ENCODE measurements around the gene ARHGEF18. TPM values are rescaled to one million over a fixed set of nuclear protein-coding genes. Genes with fewer than 3 reads are reported as not detected.

The ARHGEF18 gene
- total RNA-seq (2014; rRNA removed; shearing (Covaris generic)) (23.3 and 33.8 TPM in 2 replicates), polyA plus RNA-seq (2016; fragmentation: Nextera tagmentation; extraction: Ambion mirVana) (9.5 and 10.6 TPM in 2 replicates)

DNA sequence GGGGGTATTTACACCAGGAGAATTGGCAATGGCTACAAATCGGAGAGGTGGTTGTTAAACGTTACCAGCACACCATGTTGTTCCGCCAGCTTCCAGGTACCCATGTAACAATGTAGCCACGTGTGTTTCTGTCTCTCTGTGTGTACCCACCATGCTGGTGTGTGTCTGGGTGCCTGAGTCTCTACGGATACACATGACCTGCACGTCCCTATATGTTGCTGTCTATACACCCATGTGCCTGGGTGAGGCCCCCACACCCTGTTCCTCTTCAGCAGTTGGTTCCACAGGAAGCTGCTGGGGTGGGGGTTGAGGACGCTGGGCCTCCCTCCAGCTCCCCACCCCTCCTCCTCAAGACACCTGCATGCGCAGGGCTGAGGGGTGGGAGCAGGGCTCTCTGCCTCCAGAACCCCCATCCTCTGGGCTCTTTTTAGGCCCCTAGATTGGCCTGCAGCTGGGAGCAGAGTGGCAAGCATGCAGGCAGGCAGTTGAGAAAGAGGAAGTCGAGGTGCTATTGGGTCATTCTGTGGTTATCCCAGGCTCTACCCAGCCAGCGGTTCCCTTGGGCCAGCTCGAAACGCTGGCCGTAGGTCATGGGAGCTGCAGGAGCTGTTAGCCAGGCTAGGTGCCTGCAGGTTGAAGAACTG lies at the start of gene ARHGEF18:
Gene ARHGEF18, plus strand, starts transcription at position 351 of the 644 bp plus-strand sequence. CDS start 13,954 bp downstream, outside the sequence.
- in situ Hi-C loops (cut with MboI) = loop anchor here (25.0 kb wide), 1 partner anchor 236 kb away; no protein-coding TSS in a partner anchor
- no peaks in the 10 kb centered on the region for H3K27me3 ChIP-seq (replicated peaks; ENCODE audit: insufficient read depth)
- no peaks in the 10 kb centered on the region for H4K20me1 ChIP-seq (ENCODE audit: insufficient read depth)
- WGBS, 2 experiments (ENCODE audit: low coverage in 1 of 2, low lambda C conversion rate in 2 of 2, missing lambda C conversion rate in 2 of 2) = 54 to 61% methylated on average over 13 of the region's 13 CpGs
- no peak within 1 kb of the TSS for H3K4me2 ChIP-seq (ENCODE audit: unreplicated experiment)
- no peak within 1 kb of the TSS for H3K4me3 ChIP-seq
- no peaks in the 10 kb centered on the region for H3K9me2 ChIP-seq (ENCODE audit: insufficient read depth)
- H3K4me1 ChIP-seq (ENCODE audit: insufficient read depth) = no peaks in the 10 kb centered on the region
- H3K79me2 ChIP-seq (ENCODE audit: insufficient read depth) = no peaks in the 10 kb centered on the region
- DNase-seq = no peak
- no peak within 1 kb of the TSS for H2AFZ ChIP-seq
- no peaks in the 10 kb centered on the region for H3K36me3 ChIP-seq (ENCODE audit: low read depth)
- H3F3A ChIP-seq (ENCODE audit: insufficient read depth) = no peaks in the 10 kb centered on the region
- no peak within 1 kb of the TSS for H3K9ac ChIP-seq
- TF ChIP-seq EZH2phosphoT487 (IDR thresholded peaks at IDR 0.05; ENCODE audit: insufficient read depth, low read depth) (no peak), EZH2 (IDR thresholded peaks at IDR 0.05; ENCODE audit: insufficient read depth, poor library complexity, severe bottlenecking) (no peak)
- H3K9me3 ChIP-seq (ENCODE audit: low read depth) = no peaks in the 10 kb centered on the region
- H3K27ac ChIP-seq = no peak within 1 kb of the TSS

- Histone ChIP-seq H3K9me3 (ENCODE audit: low read depth) (no peaks in the 10 kb centered on the region), H3K27ac (no peak overlapping the region), H3K9me2 (ENCODE audit: insufficient read depth) (no peaks in the 10 kb centered on the region), H3K27me3 (replicated peaks; ENCODE audit: insufficient read depth) (peaks cover 8% of the 10 kb centered on the region), H3K9ac (no peak overlapping the region), H3K4me3 (no peak overlapping the region), H3F3A (ENCODE audit: insufficient read depth) (no peaks in the 10 kb centered on the region), H4K20me1 (ENCODE audit: insufficient read depth) (no peaks in the 10 kb centered on the region), H3K79me2 (ENCODE audit: insufficient read depth) (no peaks in the 10 kb centered on the region), H3K36me3 (ENCODE audit: low read depth) (no peaks in the 10 kb centered on the region), H3K4me1 (ENCODE audit: insufficient read depth) (no peaks in the 10 kb centered on the region), H2AFZ (no peak overlapping the region), H3K4me2 (ENCODE audit: unreplicated experiment) (no peak overlapping the region)
- TF ChIP-seq EZH2 (IDR thresholded peaks at IDR 0.05; ENCODE audit: insufficient read depth, poor library complexity, severe bottlenecking) = no peak
- no peak for TF ChIP-seq EZH2phosphoT487 (IDR thresholded peaks at IDR 0.05; ENCODE audit: insufficient read depth, low read depth)
- 74 to 81% methylated on average over 5 of the region's 5 CpGs for WGBS, 2 experiments (ENCODE audit: low coverage in 1 of 2, low lambda C conversion rate in 2 of 2, missing lambda C conversion rate in 2 of 2)
- no peak for DNase-seq
- in situ Hi-C loops (cut with MboI) = no loop called here
These were observed 47.2 kb upstream of the ARHGEF18 start for GRCh38 chr19:7301525-7301924.

- in situ Hi-C loops (cut with MboI) = no loop called here
- H3K9ac ChIP-seq = no peak overlapping the region
- no peak overlapping the region for H3K4me2 ChIP-seq (ENCODE audit: unreplicated experiment)
- no peak for DNase-seq
- H3K9me2 ChIP-seq (ENCODE audit: insufficient read depth) = no peaks in the 10 kb centered on the region
- peaks cover 8% of the 10 kb centered on the region for H3K27me3 ChIP-seq (replicated peaks; ENCODE audit: insufficient read depth)
- no peaks in the 10 kb centered on the region for H3K36me3 ChIP-seq (ENCODE audit: low read depth)
- TF ChIP-seq EZH2 (IDR thresholded peaks at IDR 0.05; ENCODE audit: insufficient read depth, poor library complexity, severe bottlenecking) (no peak), EZH2phosphoT487 (IDR thresholded peaks at IDR 0.05; ENCODE audit: insufficient read depth, low read depth) (no peak)
- H3K9me3 ChIP-seq (ENCODE audit: low read depth) = no peaks in the 10 kb centered on the region
- H3K4me1 ChIP-seq (ENCODE audit: insufficient read depth) = no peaks in the 10 kb centered on the region
- no peaks in the 10 kb centered on the region for H3K79me2 ChIP-seq (ENCODE audit: insufficient read depth)
- H3K27ac ChIP-seq = no peak overlapping the region
- no peaks in the 10 kb centered on the region for H3F3A ChIP-seq (ENCODE audit: insufficient read depth)
- H4K20me1 ChIP-seq (ENCODE audit: insufficient read depth) = no peaks in the 10 kb centered on the region
- H3K4me3 ChIP-seq = no peak overlapping the region
- H2AFZ ChIP-seq = no peak overlapping the region
- 86 to 88% methylated on average over 4 of the region's 4 CpGs for WGBS, 2 experiments (ENCODE audit: low coverage in 1 of 2, low lambda C conversion rate in 2 of 2, missing lambda C conversion rate in 2 of 2)
These were observed 45.3 kb upstream of the ARHGEF18 start for GRCh38 chr19:7303470-7303869.

DNA sequence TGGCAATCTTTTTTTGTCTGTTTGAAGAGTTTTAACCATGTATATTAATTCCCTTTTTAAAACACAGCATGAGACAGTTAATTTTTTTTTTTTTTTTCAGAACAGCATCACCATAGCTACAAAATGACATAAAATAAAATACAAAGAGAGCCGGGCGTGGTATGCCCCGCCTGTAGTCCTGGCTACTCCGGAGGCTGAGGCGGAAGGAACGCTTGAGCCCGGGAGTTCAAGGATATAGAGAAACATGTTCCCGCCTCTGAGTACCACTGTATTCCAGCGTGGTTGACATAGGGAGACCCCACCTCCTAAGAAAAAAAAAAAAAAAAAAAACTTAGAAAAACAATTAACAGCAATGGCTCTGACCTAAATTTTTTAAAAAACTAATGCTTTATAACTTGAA lies 44.5 kb upstream of the ARHGEF18 start:
- Histone ChIP-seq H3K27me3 (replicated peaks; ENCODE audit: insufficient read depth) (peaks cover 8% of the 10 kb centered on the region), H3K4me1 (ENCODE audit: insufficient read depth) (no peaks in the 10 kb centered on the region), H3F3A (ENCODE audit: insufficient read depth) (no peaks in the 10 kb centered on the region), H3K9ac (no peak overlapping the region), H3K79me2 (ENCODE audit: insufficient read depth) (no peaks in the 10 kb centered on the region), H4K20me1 (ENCODE audit: insufficient read depth) (no peaks in the 10 kb centered on the region), H3K9me3 (ENCODE audit: low read depth) (no peaks in the 10 kb centered on the region), H3K9me2 (ENCODE audit: insufficient read depth) (no peaks in the 10 kb centered on the region), H3K4me3 (no peak overlapping the region), H3K4me2 (ENCODE audit: unreplicated experiment) (no peak overlapping the region), H3K36me3 (ENCODE audit: low read depth) (no peaks in the 10 kb centered on the region), H3K27ac (no peak overlapping the region), H2AFZ (no peak overlapping the region)
- TF ChIP-seq EZH2phosphoT487 (IDR thresholded peaks at IDR 0.05; ENCODE audit: insufficient read depth, low read depth) = no peak
- TF ChIP-seq EZH2 (IDR thresholded peaks at IDR 0.05; ENCODE audit: insufficient read depth, poor library complexity, severe bottlenecking) = no peak
- in situ Hi-C loops (cut with MboI) = no loop called here
- peak; percentile 16 for DNase-seq
- WGBS, 2 experiments (ENCODE audit: low coverage in 1 of 2, low lambda C conversion rate in 2 of 2, missing lambda C conversion rate in 2 of 2) = 2 to 3% methylated on average over 9 of the region's 9 CpGs

Measured in GM23248 (cell line).